NT2/D1 (cell line): ENCODE results near the gene PSMG1.

ENCODE experiments used
- SUZ12 ChIP-seq: IDR thresholded peaks from 2 replicates; pipeline ENCODE4 v1.6.1; 2011; ENCODE audit not compliant: insufficient read length, insufficient read depth; ENCODE audit errors: extremely low read depth
- YY1 ChIP-seq: IDR thresholded peaks from 2 replicates; pipeline ENCODE4 v1.6.1; 2011; ENCODE audit not compliant: insufficient read length, insufficient read depth
- ZNF274 ChIP-seq: IDR thresholded peaks from 2 replicates; pipeline ENCODE4 v1.6.1; 2011; ENCODE audit warnings: mild to moderate bottlenecking, low read depth, low read length

DNA sequence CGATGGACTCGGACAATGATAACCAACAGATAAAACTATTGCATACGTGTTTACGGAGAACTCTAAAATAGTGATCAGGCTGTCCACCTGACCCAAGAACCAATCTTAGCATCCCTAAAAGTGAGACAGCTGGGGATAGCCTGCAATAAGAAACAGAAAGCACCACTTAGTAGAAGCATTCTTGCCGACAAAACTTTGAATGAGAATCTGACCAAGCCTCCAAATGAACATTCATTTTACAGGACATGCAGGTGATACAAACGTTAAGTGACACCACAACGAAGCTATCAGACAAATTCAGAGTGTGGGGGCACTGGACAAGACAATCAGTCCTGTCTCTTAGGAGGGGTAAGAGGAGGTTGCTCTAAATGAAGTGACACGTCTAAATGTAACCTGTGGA is 1.2 kb downstream of the PSMG1 start:
- TF ChIP-seq ZNF274 (no peak), YY1 (no peak), SUZ12 (no peak)
